B cell (primary cell): Measurements from ENCODE around the gene KAZN. TPM values are rescaled to one million over a fixed set of nuclear protein-coding genes. Genes with fewer than 3 reads are reported as not detected.

ENCODE experiments used
- ATAC-seq: fragments of 200-7000 bp; cut with Tn5 transposase; one replicate; pipeline ENCODE4 v1.10.0; 2021; ENCODE audit warnings: low read depth, mild to moderate bottlenecking, moderate number of reproducible peaks, moderate library complexity
- CTCF ChIA-PET: fragments of 350-600 bp; sonication (Branson Sonifier 250); formaldehyde crosslinking; loops from one replicate; lab custom pipeline; 2021; ENCODE audit warnings: antibody characterized with exemption, inconsistent platforms; lab: Charles Lee
- POLR2A ChIA-PET: fragments of 350-600 bp; sonication (Branson Sonifier 250); formaldehyde crosslinking; loops from one replicate; lab custom pipeline; 2021; ENCODE audit warnings: antibody characterized with exemption; lab: Charles Lee
- DNase-seq: peaks from one replicate; pipeline ENCODE4 v3.0.0; 2013
- H2AFZ ChIP-seq: 2 replicates; pipeline ENCODE4 v1.6.1; 2012; ENCODE audit warnings: mild to moderate bottlenecking, low read depth, low read length; ENCODE audit not compliant: insufficient read depth, poor library complexity, severe bottlenecking
- H3K27ac ChIP-seq, 2 donors: 1 replicate in 1 of 2; 2 replicates in 1 of 2; pipeline ENCODE4 v1.5.1; 2012 to 2013; ENCODE audit warnings: low read length in 2 of 2, mild to moderate bottlenecking in 2 of 2, moderate library complexity in 1 of 2
- H3K27me3 ChIP-seq, 4 experiments: fragments of 200-600 bp in 1 of 4; sonication (generic) in 1 of 4; replicated peaks in 1 of 4; 1 replicate in 2 of 4; 2 replicates in 2 of 4; pipeline versions ENCODE4 v1.6.1 to v1.7.0; 2013 to 2016; ENCODE audit warnings: low read length in 3 of 4, mild to moderate bottlenecking in 2 of 4, mixed read lengths in 1 of 4, moderate library complexity in 1 of 4; ENCODE audit not compliant: insufficient read depth in 4 of 4, control insufficient read depth in 3 of 4; ENCODE audit errors: control extremely low read depth in 1 of 4
- H3K36me3 ChIP-seq, 2 experiments: replicated peaks in 1 of 2; 1 replicate in 1 of 2; 2 replicates in 1 of 2; pipeline versions ENCODE4 v1.6.1 to v1.7.1; 2013; ENCODE audit warnings: low read length in 1 of 2; ENCODE audit not compliant: insufficient read depth in 2 of 2, control insufficient read depth in 1 of 2; ENCODE audit errors: control extremely low read depth in 1 of 2, extremely low read depth in 1 of 2
- H3K4me1 ChIP-seq, 2 donors: fragments of 200-600 bp in 1 of 2; sonication (generic) in 1 of 2; 1 replicate in 1 of 2; 2 replicates in 1 of 2; pipeline versions ENCODE4 v1.5.1 to v1.6.1; 2013 to 2017; ENCODE audit warnings: low read length in 2 of 2; ENCODE audit not compliant: control insufficient read depth in 2 of 2, insufficient read depth in 2 of 2
- H3K4me2 ChIP-seq: replicated peaks from 2 replicates; pipeline ENCODE3; 2012; ENCODE audit warnings: mild to moderate bottlenecking, low read depth, low read length; ENCODE audit not compliant: poor library complexity, severe bottlenecking
- H3K4me3 ChIP-seq, 5 experiments: fragments of 200-600 bp in 1 of 5; sonication (generic) in 1 of 5; 1 replicate in 3 of 5; 2 replicates in 2 of 5; pipeline versions ENCODE4 v1.5.1 to v1.7.0; 2011 to 2016; ENCODE audit warnings: low read length in 4 of 5, mild to moderate bottlenecking in 4 of 5, low read depth in 2 of 5, control low read depth in 1 of 5, moderate library complexity in 1 of 5; ENCODE audit not compliant: insufficient read depth in 1 of 5; ENCODE audit errors: control extremely low read depth in 1 of 5, extremely low read depth in 1 of 5
- H3K79me2 ChIP-seq: fragments of 200-600 bp; sonication (generic); one replicate; pipeline ENCODE4 v1.6.0; 2016; ENCODE audit warnings: low read length; ENCODE audit not compliant: control insufficient read depth, insufficient read depth
- H3K9ac ChIP-seq: fragments of 200-600 bp; sonication (generic); 2 replicates; pipeline ENCODE4 v1.6.1; 2017; ENCODE audit warnings: mild to moderate bottlenecking, low read length, moderate library complexity
- H3K9me3 ChIP-seq, 3 donors: one replicate each; pipeline versions ENCODE4 v1.6.1 to v1.7.1; 2013; ENCODE audit warnings: low read length in 2 of 3; ENCODE audit not compliant: control insufficient read depth in 2 of 3, insufficient read depth in 1 of 3; ENCODE audit errors: control extremely low read depth in 1 of 3
- H4K20me1 ChIP-seq: 2 replicates; pipeline ENCODE4 v1.6.0; 2012; ENCODE audit warnings: mild to moderate bottlenecking, low read length; ENCODE audit not compliant: insufficient read depth, control insufficient read depth, poor library complexity, severe bottlenecking
- H3K27ac Mint-ChIP-seq: one replicate; pipeline ENCODE4 v1.8.0; 2021; ENCODE audit warnings: mixed read lengths
- H3K27me3 Mint-ChIP-seq: one replicate; pipeline ENCODE4 v1.8.0; 2021; ENCODE audit warnings: mixed read lengths
- H3K4me1 Mint-ChIP-seq: one replicate; pipeline ENCODE4 v1.8.0; 2021; ENCODE audit warnings: mixed read lengths
- H3K4me3 Mint-ChIP-seq: one replicate; pipeline ENCODE4 v1.8.0; 2021; ENCODE audit warnings: mixed read lengths
- H3K9me3 Mint-ChIP-seq: one replicate; pipeline ENCODE4 v1.8.0; 2022; ENCODE audit warnings: mixed read lengths; ENCODE audit not compliant: insufficient read depth
- CTCF ChIP-seq: fragments of 200-600 bp; IDR thresholded peaks from one replicate; pipeline ENCODE4 v1.8.0; 2022; ENCODE audit warnings: antibody characterized with exemption, mild to moderate bottlenecking
- EZH2 ChIP-seq: IDR thresholded peaks from 2 replicates; pipeline ENCODE4 v1.6.1; 2012; ENCODE audit warnings: borderline replicate concordance, low read depth, mild to moderate bottlenecking, moderate library complexity, low read length; ENCODE audit not compliant: insufficient read depth, poor library complexity, severe bottlenecking
- WGBS: methylation state at CpG from one replicate; pipeline ENCODE4 v1.1.5; 2013; ENCODE audit warnings: missing lambda C conversion rate; ENCODE audit not compliant: insufficient coverage; 5-methylcytosine and 5-hydroxymethylcytosine counted together
- intact Hi-C: fragments of 100-400 bp; cut with micrococcal nuclease; formaldehyde crosslinking; loops from one replicate; pipeline ENCODE4 v1.10.0; 2022
- polyA plus RNA-seq: library from polyadenylated mRNA; depleted of rRNA; stranded (reverse); fragments of >200 nt; gene quantifications from 2 replicates; pipeline ENCODE4 v1.2.3, GENCODE V29; 2012
- total RNA-seq, 2 donors: library from RNA; stranded (reverse); fragments of 120-200 nt in 1 of 2; gene quantifications; 1 replicate in 1 of 2; 2 replicates in 1 of 2; pipeline versions ENCODE4 v1.2.3 to v1.2.4, GENCODE V29; 2013 to 2022

KAZN gene
- total and polyA plus RNA-seq, 2 donors (not counting 1 experiment from before 2014, with no cell fraction given): 0.13 to 0.39 TPM

- intact Hi-C loops: no loop called here
- H3K27ac ChIP-seq: no peak overlapping the region
- H3K36me3 ChIP-seq: no peaks in the 10 kb centered on the region
- no peak overlapping the region for H3K9ac ChIP-seq
- no peak for TF ChIP-seq CTCF
- TF ChIP-seq EZH2: no peak
- no peak overlapping the region for H3K4me3 ChIP-seq
- no peak overlapping the region for H2AFZ ChIP-seq
- H3K27me3 ChIP-seq: peaks cover 0 to 2% (median 0%) of the 10 kb centered on the region in 4 experiments
- H3K9me3 ChIP-seq: no peaks in the 10 kb centered on the region
- ChIA-PET CTCF (no interaction called here), POLR2A (no interaction called here)
- DNase-seq (no peak), ATAC-seq (no peak)
- Mint-ChIP-seq H3K27ac (no peak overlapping the region), H3K27me3 (peaks cover 6% of the 10 kb centered on the region), H3K4me1 (no peaks in the 10 kb centered on the region), H3K9me3 (no peaks in the 10 kb centered on the region), H3K4me3 (no peak overlapping the region)
- 84% methylated on average over 7 of the region's 10 CpGs for WGBS
- H3K79me2 ChIP-seq: no peaks in the 10 kb centered on the region
- no peaks in the 10 kb centered on the region for H4K20me1 ChIP-seq
- H3K4me1 ChIP-seq: no peaks in the 10 kb centered on the region
- H3K4me2 ChIP-seq: no peak overlapping the region
These were observed 482.0 kb downstream of the KAZN start for GRCh38 chr1:15080328-15081007.

GRCh38 chr1:15081102-15081501 lies 482.6 kb downstream of the KAZN start:
- H3K36me3 ChIP-seq: no peaks in the 10 kb centered on the region
- H3K27ac ChIP-seq: no peak overlapping the region
- peaks cover 6% of the 10 kb centered on the region for H3K27me3 Mint-ChIP-seq
- H2AFZ ChIP-seq: no peak overlapping the region
- no peaks in the 10 kb centered on the region for H3K4me1 ChIP-seq
- no peak overlapping the region for H3K4me3 Mint-ChIP-seq
- TF ChIP-seq EZH2 (no peak), CTCF (no peak)
- DNase-seq (no peak), ATAC-seq (no peak)
- 85% methylated on average over 8 of the region's 8 CpGs for WGBS
- POLR2A ChIA-PET: no interaction called here
- H3K9me3 Mint-ChIP-seq: no peaks in the 10 kb centered on the region
- peaks cover 0 to 2% (median 0%) of the 10 kb centered on the region in 4 experiments for H3K27me3 ChIP-seq
- intact Hi-C loops: no loop called here
- no peak overlapping the region for H3K4me3 ChIP-seq
- no peaks in the 10 kb centered on the region for H3K4me1 Mint-ChIP-seq
- H3K9ac ChIP-seq: no peak overlapping the region
- H3K4me2 ChIP-seq: no peak overlapping the region
- no peaks in the 10 kb centered on the region for H4K20me1 ChIP-seq
- no peaks in the 10 kb centered on the region for H3K79me2 ChIP-seq
- H3K9me3 ChIP-seq: no peaks in the 10 kb centered on the region
- CTCF ChIA-PET: no interaction called here
- H3K27ac Mint-ChIP-seq: no peak overlapping the region
